Measurements from ENCODE around the gene GLT8D1. TPM values are rescaled to one million over a fixed set of nuclear protein-coding genes. Genes with fewer than 3 reads are reported as not detected.

The GLT8D1 gene
- total RNA-seq, 1 donor from 2014 or later: 33.2 TPM

DNA sequence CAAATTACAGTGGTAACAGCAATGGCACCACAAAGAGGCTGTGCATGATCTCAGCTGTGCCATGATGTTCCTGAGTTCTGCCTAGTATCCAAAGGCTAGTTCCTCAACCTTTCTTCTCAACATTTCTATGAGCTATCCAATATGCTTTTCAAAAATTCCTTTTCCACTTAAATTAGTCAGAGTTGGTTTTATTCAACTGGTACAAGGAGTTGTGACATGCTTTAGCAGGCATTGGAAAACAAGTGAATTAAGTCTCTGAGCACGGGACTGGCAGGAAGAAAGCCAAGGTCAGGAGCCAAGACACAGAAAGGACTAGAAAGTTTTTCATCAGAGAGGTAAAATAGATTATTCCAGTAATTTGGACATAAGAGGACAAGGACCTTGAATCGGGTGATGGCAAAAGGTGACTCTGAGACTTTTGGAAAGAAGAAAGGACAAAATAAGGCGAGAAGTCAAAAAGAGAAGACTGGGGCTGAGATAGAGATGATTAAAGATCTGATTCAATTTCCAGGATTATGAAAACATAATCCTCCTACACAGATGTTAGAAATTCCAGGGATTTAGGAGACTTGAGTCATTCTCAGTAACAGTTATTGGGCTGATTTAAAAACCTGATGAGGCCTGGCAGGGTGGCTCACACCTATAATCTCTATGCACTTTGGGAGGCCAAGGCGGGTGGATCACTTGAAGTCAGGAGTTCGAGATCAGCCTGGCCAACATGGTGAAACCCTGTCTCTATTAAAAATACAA, 56.0 kb downstream of the GLT8D1 start:
- DNase-seq (ENCODE audit: missing footprints): no peak
- no peak for ATAC-seq
- intact Hi-C loops (cut with DNase I): no loop called here

DNA sequence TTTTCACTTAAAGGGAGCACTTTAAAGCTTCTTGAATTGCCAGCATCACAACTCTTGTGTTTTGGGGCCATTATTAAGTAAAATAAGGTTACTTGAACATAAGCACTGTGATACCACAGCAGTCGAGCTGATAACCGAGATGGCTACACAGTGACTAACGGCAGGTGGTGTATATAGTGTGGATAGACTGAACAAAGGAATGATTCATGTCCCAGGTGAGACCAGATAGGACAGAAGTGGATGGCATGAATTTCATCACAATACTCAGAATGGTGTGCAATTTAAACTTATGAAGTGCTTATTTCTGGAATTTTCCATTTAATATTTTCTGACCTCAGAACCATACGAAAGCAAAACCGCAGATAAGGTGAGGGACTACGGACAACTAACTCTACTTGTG, 60.0 kb downstream of the GLT8D1 start:
- ATAC-seq (no peak), DNase-seq (ENCODE audit: missing footprints) (no peak)
- intact Hi-C loops (cut with DNase I): no loop called here

Other genes with a start within 250 kb of the GLT8D1 start
- gene STAB1, start 210.5 kb downstream of the GLT8D1 start, total RNA-seq: 88.1 TPM
- 105 TPM for gene NT5DC2, start 171.9 kb downstream of the GLT8D1 start, total RNA-seq
- gene UQCC5, start 169.2 kb downstream of the GLT8D1 start, total RNA-seq: 71.1 TPM
- gene PBRM1, start 19.9 kb downstream of the GLT8D1 start, total RNA-seq: 45.3 TPM
- gene GNL3, start 19.8 kb downstream of the GLT8D1 start, total RNA-seq: 28.8 TPM
- gene SPCS1, start 315 bp upstream of the GLT8D1 start, total RNA-seq: 85.0 TPM
- 20.4 TPM for gene NEK4, start 65.1 kb upstream of the GLT8D1 start, total RNA-seq
- not detected for gene ITIH1, start 71.8 kb upstream of the GLT8D1 start, total RNA-seq
- 0.43 TPM for gene ITIH3, start 89.0 kb upstream of the GLT8D1 start, total RNA-seq
- 5.0 TPM for gene ITIH4, start 124.9 kb upstream of the GLT8D1 start, total RNA-seq
- 26.5 TPM for gene MUSTN1, start 129.2 kb upstream of the GLT8D1 start, total RNA-seq
- gene STIMATE, start 191.8 kb upstream of the GLT8D1 start, total RNA-seq: 9.0 TPM

Data from Right ventricle myocardium inferior (tissue), 1 donor.